Mucosa of stomach (tissue), 1 donor: ENCODE data around the gene PTPRD.

Experiments used
- H3K27me3 ChIP-seq: one replicate; pipeline ENCODE4 v1.7.0; 2013; ENCODE audit warnings: mild to moderate bottlenecking, low read length; ENCODE audit not compliant: control insufficient read depth, insufficient read depth
- H3K36me3 ChIP-seq: one replicate; pipeline ENCODE4 v1.7.0; 2013; ENCODE audit warnings: low read length; ENCODE audit not compliant: control insufficient read depth, insufficient read depth
- H3K4me1 ChIP-seq: one replicate; pipeline ENCODE4 v1.7.0; 2013; ENCODE audit warnings: mild to moderate bottlenecking, low read length; ENCODE audit not compliant: control insufficient read depth, insufficient read depth
- H3K4me3 ChIP-seq: one replicate; pipeline ENCODE4 v1.7.0; 2013; ENCODE audit warnings: low read length
- H3K9ac ChIP-seq: one replicate; pipeline ENCODE4 v1.7.0; 2013; ENCODE audit warnings: mild to moderate bottlenecking, low read length, moderate library complexity
- H3K9me3 ChIP-seq: one replicate; pipeline ENCODE4 v1.7.0; 2013; ENCODE audit warnings: mild to moderate bottlenecking, low read length, moderate library complexity; ENCODE audit not compliant: control insufficient read depth
- donor health status: Pancreatic carcinoma.

The PTPRD gene

GRCh38 chr9:10447036-10447435 is 165.8 kb downstream of the PTPRD start:
- no peaks in the 10 kb centered on the region for H3K9me3 ChIP-seq
- H3K36me3 ChIP-seq: no peaks in the 10 kb centered on the region
- no peak overlapping the region for H3K4me3 ChIP-seq
- no peak overlapping the region for H3K9ac ChIP-seq
- no peaks in the 10 kb centered on the region for H3K27me3 ChIP-seq
- no peaks in the 10 kb centered on the region for H3K4me1 ChIP-seq

GRCh38 chr9:10443868-10444204 is 169.0 kb downstream of the PTPRD start:
- Histone ChIP-seq H3K36me3 (no peaks in the 10 kb centered on the region), H3K9ac (no peak overlapping the region), H3K4me3 (no peak overlapping the region), H3K9me3 (no peaks in the 10 kb centered on the region), H3K27me3 (no peaks in the 10 kb centered on the region), H3K4me1 (no peaks in the 10 kb centered on the region)

GRCh38 chr9:10443181-10443867 is 169.5 kb downstream of the PTPRD start:
- H3K9me3 ChIP-seq: no peaks in the 10 kb centered on the region
- no peaks in the 10 kb centered on the region for H3K27me3 ChIP-seq
- no peak overlapping the region for H3K9ac ChIP-seq
- H3K4me3 ChIP-seq: no peak overlapping the region
- H3K36me3 ChIP-seq: no peaks in the 10 kb centered on the region
- no peaks in the 10 kb centered on the region for H3K4me1 ChIP-seq

- Histone ChIP-seq H3K36me3 (no peaks in the 10 kb centered on the region), H3K4me3 (no peak overlapping the region), H3K9me3 (no peaks in the 10 kb centered on the region), H3K27me3 (no peaks in the 10 kb centered on the region), H3K4me1 (no peaks in the 10 kb centered on the region), H3K9ac (no peak overlapping the region)
These were observed 173.8 kb downstream of the PTPRD start for GRCh38 chr9:10438955-10439354.

GRCh38 chr9:10436756-10437155 is 176.0 kb downstream of the PTPRD start:
- no peaks in the 10 kb centered on the region for H3K4me1 ChIP-seq
- H3K36me3 ChIP-seq: no peaks in the 10 kb centered on the region
- no peak overlapping the region for H3K9ac ChIP-seq
- no peak overlapping the region for H3K4me3 ChIP-seq
- no peaks in the 10 kb centered on the region for H3K27me3 ChIP-seq
- H3K9me3 ChIP-seq: no peaks in the 10 kb centered on the region

- Histone ChIP-seq H3K9me3 (no peaks in the 10 kb centered on the region), H3K4me1 (no peaks in the 10 kb centered on the region), H3K27me3 (no peaks in the 10 kb centered on the region), H3K4me3 (no peak overlapping the region), H3K36me3 (no peaks in the 10 kb centered on the region), H3K9ac (no peak overlapping the region)
These were observed 178.4 kb downstream of the PTPRD start for GRCh38 chr9:10434412-10434811.

GRCh38 chr9:10411272-10411671 is 201.5 kb downstream of the PTPRD start:
- Histone ChIP-seq H3K9ac (no peak overlapping the region), H3K4me3 (no peak overlapping the region), H3K4me1 (no peaks in the 10 kb centered on the region), H3K9me3 (no peaks in the 10 kb centered on the region), H3K36me3 (no peaks in the 10 kb centered on the region), H3K27me3 (no peaks in the 10 kb centered on the region)

GRCh38 chr9:10403283-10403682 is 209.5 kb downstream of the PTPRD start:
- H3K4me3 ChIP-seq: no peak overlapping the region
- no peaks in the 10 kb centered on the region for H3K9me3 ChIP-seq
- no peaks in the 10 kb centered on the region for H3K27me3 ChIP-seq

GRCh38 chr9:10396615-10397014 is 216.2 kb downstream of the PTPRD start:
- no peak overlapping the region for H3K4me3 ChIP-seq
- H3K9me3 ChIP-seq: no peaks in the 10 kb centered on the region
- H3K9ac ChIP-seq: no peak overlapping the region
- H3K27me3 ChIP-seq: no peaks in the 10 kb centered on the region
- no peaks in the 10 kb centered on the region for H3K4me1 ChIP-seq
- H3K36me3 ChIP-seq: no peaks in the 10 kb centered on the region

More at GRCh38 chr9:10403283-10403682, 209.5 kb downstream of the PTPRD start:
- no peaks in the 10 kb centered on the region for H3K36me3 ChIP-seq
- no peaks in the 10 kb centered on the region for H3K4me1 ChIP-seq
- no peak overlapping the region for H3K9ac ChIP-seq

- Histone ChIP-seq H3K36me3 (no peaks in the 10 kb centered on the region), H3K4me1 (no peaks in the 10 kb centered on the region), H3K4me3 (no peak overlapping the region), H3K9ac (no peak overlapping the region), H3K9me3 (no peaks in the 10 kb centered on the region), H3K27me3 (no peaks in the 10 kb centered on the region)
These were observed 225.5 kb downstream of the PTPRD start for GRCh38 chr9:10387282-10387681.

- Histone ChIP-seq H3K4me3 (no peak overlapping the region), H3K9me3 (no peaks in the 10 kb centered on the region), H3K36me3 (no peaks in the 10 kb centered on the region), H3K4me1 (no peaks in the 10 kb centered on the region), H3K9ac (no peak overlapping the region), H3K27me3 (no peaks in the 10 kb centered on the region)
These were observed 241.0 kb downstream of the PTPRD start for GRCh38 chr9:10371824-10372223.

- Histone ChIP-seq H3K36me3 (no peaks in the 10 kb centered on the region), H3K4me1 (no peaks in the 10 kb centered on the region), H3K27me3 (no peaks in the 10 kb centered on the region), H3K4me3 (no peak overlapping the region), H3K9ac (no peak overlapping the region), H3K9me3 (no peaks in the 10 kb centered on the region)
These were observed 246.5 kb downstream of the PTPRD start for GRCh38 chr9:10366171-10366779.
